GM19099 (cell line): Measurements from ENCODE around the gene NRGN.

Source experiments
- POLR2A ChIP-seq: IDR thresholded peaks from 3 replicates; pipeline ENCODE4 v1.6.1; 2011; ENCODE audit warnings: low read depth; ENCODE audit not compliant: insufficient read length; ENCODE audit errors: extremely low read depth

The NRGN gene

GRCh38 chr11:124739479-124740276 is at the start of gene NRGN:
Gene NRGN (plus strand): TSS chr11:124739942. CDS start chr11:124740085, 143 bp downstream.
- peak; percentile 35 for TF ChIP-seq POLR2A

GRCh38 chr11:124693142-124693541 is 46.6 kb upstream of the NRGN start:
- no peak for TF ChIP-seq POLR2A

GRCh38 chr11:124699547-124699946 is 40.2 kb upstream of the NRGN start:
- TF ChIP-seq POLR2A, result no peak

- no peak for TF ChIP-seq POLR2A
Measured at GRCh38 chr11:124700028-124700427, 39.7 kb upstream of the NRGN start.

- TF ChIP-seq POLR2A, result no peak
Measured at GRCh38 chr11:124707829-124708228, 31.9 kb upstream of the NRGN start.

- TF ChIP-seq POLR2A, result no peak
Measured at GRCh38 chr11:124712392-124712791, 27.4 kb upstream of the NRGN start.

- TF ChIP-seq POLR2A, result no peak
Measured at GRCh38 chr11:124716591-124716990, 23.2 kb upstream of the NRGN start.

- no peak for TF ChIP-seq POLR2A
Measured at GRCh38 chr11:124717421-124717785, 22.3 kb upstream of the NRGN start.

GRCh38 chr11:124717786-124718651 is 21.7 kb upstream of the NRGN start:
- no peak for TF ChIP-seq POLR2A

- TF ChIP-seq POLR2A, result no peak
Measured at GRCh38 chr11:124718801-124719200, 20.9 kb upstream of the NRGN start.

- TF ChIP-seq POLR2A, result no peak
Measured at GRCh38 chr11:124719534-124719933, 20.2 kb upstream of the NRGN start.

GRCh38 chr11:124722176-124722575 is 17.6 kb upstream of the NRGN start:
- no peak for TF ChIP-seq POLR2A

GRCh38 chr11:124724979-124725718 is 14.6 kb upstream of the NRGN start:
- TF ChIP-seq POLR2A, result peak; percentile 56

- no peak for TF ChIP-seq POLR2A
Measured at GRCh38 chr11:124725719-124726105, 14.0 kb upstream of the NRGN start.

GRCh38 chr11:124727474-124727873 is 12.3 kb upstream of the NRGN start:
- TF ChIP-seq POLR2A, result no peak

GRCh38 chr11:124728134-124728533 is 11.6 kb upstream of the NRGN start:
- TF ChIP-seq POLR2A, result no peak

GRCh38 chr11:124729571-124729970 is 10.2 kb upstream of the NRGN start:
- TF ChIP-seq POLR2A, result no peak
